NCI-H345 treated with DMSO at 0.1 percent for 48 hours (cell line): ENCODE measurements around the gene ID1.
"Not testable (repeated sequence)": the region's sequence is repeated elsewhere in the genome, so short reads cannot be mapped to it uniquely, and the experiment has no call there.

Experiments
- DNase-seq: peaks from one replicate; lab custom pipeline; 2025; ENCODE audit not compliant: unreplicated experiment; lab: John Stamatoyannopoulos, UW

Gene ID1

DNA sequence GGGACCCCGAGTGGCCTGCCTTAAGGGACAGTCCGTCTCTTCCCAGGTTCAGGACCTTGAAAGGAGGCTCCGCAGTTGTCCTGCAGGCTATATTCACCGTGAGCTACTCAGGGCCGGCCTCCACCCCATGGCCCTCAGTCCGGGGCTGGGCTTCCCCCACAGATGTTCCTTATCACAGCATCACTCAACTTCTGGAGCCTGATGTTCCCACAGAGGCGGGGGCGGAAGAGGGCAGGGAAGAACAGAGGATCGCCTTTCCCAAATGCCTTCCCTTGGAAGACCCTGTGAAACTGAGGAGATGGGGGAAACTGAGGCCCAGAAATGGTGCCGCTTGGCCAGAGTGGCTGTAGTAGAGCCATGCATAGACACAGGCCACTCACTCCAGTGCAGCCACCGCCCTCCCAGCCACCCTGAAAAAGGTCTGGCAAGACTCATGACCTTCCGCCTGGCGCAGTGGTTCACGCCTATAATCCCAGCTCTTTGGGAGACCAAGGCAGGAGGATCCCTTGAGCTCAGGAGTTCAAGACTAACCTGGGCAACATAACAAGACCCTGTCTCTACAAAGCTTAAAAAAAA lies 28.3 kb downstream of the ID1 start:
- DNase-seq: no peak

DNA sequence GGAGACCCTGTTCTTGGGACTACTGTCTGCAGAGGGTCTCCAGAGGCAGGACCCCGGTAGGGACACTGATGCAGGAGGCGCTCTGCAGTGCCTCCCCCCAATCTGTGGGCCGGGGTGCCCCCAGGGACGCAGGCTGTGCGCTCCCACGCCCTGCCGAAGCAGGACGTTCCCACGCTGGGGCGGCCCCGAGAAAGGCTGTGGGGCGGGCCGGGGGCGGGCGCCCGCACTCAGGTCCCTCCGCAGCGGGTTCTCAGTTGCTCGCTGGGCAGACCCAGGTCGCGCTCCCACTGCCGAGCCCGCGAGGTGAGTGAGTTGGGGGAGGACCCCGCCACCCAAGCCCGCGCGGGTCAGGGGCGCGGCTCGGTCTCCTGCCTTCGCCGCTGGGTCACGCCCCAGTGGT lies 32.6 kb downstream of the ID1 start, which contains the start of gene COX4I2:
TSS of gene COX4I2 (plus strand) at position 253 of the 400 bp plus-strand sequence. CDS start 1,106 bp downstream, outside the sequence.
- no peak for DNase-seq

GRCh38 chr20:31638317-31638716 lies 33.2 kb downstream of the ID1 start:
- DNase-seq: no peak

GRCh38 chr20:31638816-31639215 lies 33.7 kb downstream of the ID1 start:
- no peak for DNase-seq

GRCh38 chr20:31640259-31640658 lies 35.2 kb downstream of the ID1 start:
- DNase-seq: no peak

DNA sequence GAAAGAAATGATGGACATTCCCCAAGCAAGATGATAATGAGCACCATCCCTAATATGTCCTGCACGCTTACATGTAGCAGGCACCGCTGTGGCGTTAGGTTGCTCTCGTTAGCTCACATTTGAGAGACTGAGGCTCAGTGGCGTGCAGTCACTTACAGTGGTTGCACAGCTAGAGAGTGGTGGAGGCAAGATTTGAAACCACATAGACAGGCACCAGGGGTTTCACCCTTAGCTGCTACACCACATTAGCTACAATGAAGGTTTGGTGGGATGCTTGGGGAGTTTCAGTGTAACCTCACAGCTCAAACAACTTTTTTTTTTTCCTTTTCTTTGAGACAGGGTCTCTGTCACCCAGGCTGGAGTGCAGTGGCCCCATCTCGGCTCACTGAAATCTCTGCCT lies 36.3 kb downstream of the ID1 start:
- no peak for DNase-seq

DNA sequence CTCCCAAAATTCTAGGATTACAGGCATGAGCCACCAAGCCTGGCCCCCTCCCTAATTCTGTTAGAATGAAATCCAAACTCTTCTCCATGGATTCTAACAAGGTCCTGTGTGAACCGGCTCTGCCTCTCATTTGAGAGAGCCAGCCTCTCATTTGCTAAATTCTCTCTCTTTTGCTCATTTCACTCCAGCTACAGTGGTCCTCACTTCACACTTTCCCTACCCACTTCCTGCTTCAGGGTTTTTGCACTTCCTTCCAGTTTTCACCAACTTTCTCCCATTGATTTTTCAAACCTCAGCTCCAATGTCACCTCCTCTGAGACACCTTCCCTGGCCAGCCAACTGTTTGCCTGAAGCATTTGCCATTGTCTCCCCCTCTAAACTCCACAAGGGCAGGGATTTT lies 37.7 kb downstream of the ID1 start:
- DNase-seq: no peak

GRCh38 chr20:31643522-31643921 lies 38.4 kb downstream of the ID1 start:
- no peak for DNase-seq

DNA sequence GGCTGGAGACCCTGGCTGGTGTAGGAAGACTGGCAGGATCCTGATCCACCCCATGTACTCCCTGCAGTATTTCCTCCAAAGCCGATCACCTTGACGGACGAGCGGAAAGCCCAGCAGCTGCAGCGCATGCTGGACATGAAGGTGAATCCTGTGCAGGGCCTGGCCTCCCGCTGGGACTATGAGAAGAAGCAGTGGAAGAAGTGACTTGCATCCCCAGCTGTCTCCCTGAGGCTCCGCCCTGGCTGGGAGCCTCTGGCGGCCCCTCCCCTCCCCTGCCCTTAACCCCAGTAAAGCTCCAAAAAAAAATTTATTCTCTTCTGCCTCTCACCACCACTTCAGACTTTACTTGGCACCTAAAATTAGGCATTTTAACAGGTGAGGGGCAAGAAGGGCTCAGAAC lies 39.6 kb downstream of the ID1 start:
- no peak for DNase-seq

DNA sequence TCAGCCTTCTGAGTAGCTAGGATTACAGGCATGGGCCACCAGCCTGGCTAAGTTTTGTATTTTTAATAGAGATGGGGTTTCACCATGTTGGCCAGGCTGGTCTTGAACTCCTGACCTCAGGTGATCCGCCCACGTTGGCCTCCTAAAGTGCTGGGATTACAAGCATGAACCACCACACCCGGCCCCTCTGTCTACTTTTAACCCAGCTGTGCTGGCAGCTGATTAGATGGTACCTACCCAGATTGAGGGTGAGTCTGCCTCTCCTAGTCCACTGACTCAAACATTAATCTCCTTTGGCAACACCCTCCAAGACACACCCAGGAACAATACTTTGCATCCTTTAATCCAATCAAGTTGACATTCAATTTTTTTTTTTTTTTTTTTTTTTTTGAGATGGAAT lies 43.0 kb downstream of the ID1 start:
- not testable (repeated sequence) for DNase-seq

DNA sequence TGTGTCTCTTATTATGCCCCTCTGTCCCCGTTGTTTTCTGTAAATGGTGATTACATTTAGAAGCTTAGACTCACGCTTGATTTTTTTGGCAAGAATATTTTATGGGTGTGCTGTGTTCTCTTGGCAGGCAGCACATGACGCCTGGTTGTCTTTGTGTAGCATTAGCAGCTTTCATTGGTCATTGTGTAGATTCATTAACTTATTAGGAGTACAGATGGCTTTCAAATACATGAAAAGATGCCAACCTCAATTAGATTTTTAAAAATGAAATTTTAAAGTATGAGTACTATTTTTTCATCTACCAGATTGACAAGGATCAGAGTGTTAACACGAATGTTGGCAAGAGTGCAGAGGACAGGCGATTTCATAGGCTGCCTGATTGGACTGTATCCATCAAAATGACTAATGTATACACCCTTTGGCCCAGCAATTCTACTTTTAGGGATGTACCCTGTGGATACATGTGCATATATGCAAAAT lies 47.9 kb downstream of the ID1 start:
- no peak for DNase-seq

DNA sequence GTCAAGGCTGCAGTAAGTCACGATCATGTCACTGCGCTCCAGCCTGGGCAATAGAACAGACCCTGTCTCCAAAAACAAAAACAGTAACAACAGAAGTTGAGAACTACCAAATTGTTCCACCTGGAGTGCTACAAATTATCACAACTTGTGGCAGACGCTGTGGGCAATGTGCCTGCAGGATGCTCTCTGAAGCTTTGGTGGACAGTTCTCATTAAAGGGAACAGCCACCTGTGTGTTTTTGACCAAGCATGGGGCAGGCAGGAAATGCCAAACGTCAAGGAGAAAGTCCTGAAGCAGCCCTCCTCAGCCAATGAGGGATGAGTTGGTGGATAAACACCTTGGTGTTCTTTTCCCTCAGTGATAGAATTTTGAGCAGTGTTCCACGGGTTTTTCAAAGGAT lies 48.5 kb downstream of the ID1 start:
- DNase-seq: no peak

GRCh38 chr20:31654534-31654933 lies 49.4 kb downstream of the ID1 start:
- DNase-seq: no peak
